ENCODE results near the gene UCP3.

The UCP3 gene

DNA sequence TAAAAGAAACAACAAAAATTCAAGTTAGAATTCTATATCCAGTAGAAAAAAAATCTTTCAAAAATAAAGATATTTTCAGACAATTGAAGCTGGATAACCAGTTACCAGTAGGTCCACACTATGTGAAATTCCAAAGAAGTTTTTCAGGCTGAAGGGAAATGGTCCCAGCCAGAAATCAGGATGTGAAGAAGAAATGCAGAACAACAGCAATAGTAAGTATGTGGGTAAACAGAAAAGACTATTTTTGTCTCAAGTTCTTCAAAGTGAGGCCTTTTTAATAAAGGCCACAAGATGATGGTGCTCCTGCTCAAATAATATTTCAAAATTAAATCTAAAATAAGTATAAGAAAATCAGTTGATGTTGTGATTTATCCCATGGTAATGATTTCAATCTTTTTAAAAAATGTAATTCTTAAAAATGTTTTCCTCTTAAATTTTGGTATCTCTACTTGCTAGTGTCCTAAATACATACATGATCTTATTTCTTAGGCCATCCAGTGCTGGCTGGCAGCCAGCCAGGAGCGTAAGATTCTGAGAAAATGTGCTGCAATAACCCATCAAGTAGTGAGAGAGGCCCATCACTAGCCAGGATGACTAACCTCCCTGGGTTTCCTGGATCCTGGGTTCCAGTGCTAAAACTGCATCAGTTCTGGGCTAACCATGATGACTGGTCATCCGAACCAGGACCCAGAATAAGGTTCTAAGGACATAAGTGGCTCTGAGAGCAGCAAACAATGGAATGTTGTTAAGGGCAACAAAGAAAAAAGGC is 15.6 kb upstream of the UCP3 start:
- CTCF ChIA-PET, result no interaction called here
- no peak for TF ChIP-seq CTCF (IDR thresholded peaks at IDR 0.05; ENCODE audit: control extremely low read depth, extremely low read depth, low read depth, missing control alignments)
- no peak for DNase-seq (ENCODE audit: extremely low spot score)
- POLR2A ChIA-PET, result interaction anchor here (0.6 kb wide), 1 partner anchor 134 kb away, joined by 3 read pairs; no protein-coding TSS in a partner anchor

DNA sequence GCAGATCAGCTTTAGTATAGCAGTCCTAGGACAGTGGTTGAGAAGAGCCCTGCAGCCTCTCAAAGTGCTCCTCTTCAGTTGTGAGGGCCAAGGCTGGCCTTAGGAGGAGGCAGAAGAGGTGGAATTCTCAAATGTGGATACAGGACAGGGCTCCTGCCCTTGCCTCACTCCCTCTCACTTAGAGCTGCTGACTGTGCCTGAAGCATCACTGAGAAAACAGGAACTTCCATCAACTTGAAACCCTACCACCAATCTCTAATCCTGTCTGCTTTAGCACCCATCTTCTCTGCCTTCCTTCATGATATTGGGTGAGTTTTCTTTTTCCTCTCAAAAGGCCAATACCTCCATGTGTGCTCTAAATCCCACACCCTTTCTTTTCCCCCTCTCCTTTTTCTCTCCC is 14.4 kb upstream of the UCP3 start:
- CTCF ChIA-PET, result no interaction called here
- DNase-seq (ENCODE audit: extremely low spot score), result no peak
- POLR2A ChIA-PET, result no interaction called here
- no peak for TF ChIP-seq CTCF (IDR thresholded peaks at IDR 0.05; ENCODE audit: control extremely low read depth, extremely low read depth, low read depth, missing control alignments)

- DNase-seq (ENCODE audit: extremely low spot score), result no peak
- CTCF ChIA-PET, result no interaction called here
- POLR2A ChIA-PET, result no interaction called here
- TF ChIP-seq CTCF (IDR thresholded peaks at IDR 0.05; ENCODE audit: control extremely low read depth, extremely low read depth, low read depth, missing control alignments), result no peak
Measured at GRCh38 chr11:74022546-74022945, 13.7 kb upstream of the UCP3 start.

DNA sequence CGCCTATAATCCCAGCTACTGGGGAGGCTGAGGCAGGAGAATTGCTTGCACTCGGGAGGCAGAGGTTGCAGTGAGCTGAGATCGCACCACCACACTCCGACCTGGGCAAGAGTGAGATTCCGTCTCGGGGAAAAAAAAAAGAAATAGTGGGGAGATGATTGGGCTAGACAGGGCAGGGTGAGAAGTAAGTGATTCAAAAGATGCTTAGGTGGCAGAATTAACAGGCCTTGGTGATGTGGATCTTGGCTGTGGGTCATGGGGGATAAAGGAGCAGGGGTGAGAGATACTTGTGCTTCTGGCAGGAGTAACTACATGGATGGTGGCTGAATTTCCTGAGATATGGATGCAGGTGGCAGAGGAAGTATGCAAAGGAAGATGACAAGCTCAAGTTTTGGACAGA is 13.1 kb upstream of the UCP3 start:
- no peak for TF ChIP-seq CTCF (IDR thresholded peaks at IDR 0.05; ENCODE audit: control extremely low read depth, extremely low read depth, low read depth, missing control alignments)
- POLR2A ChIA-PET, result no interaction called here
- DNase-seq (ENCODE audit: extremely low spot score), result no peak
- CTCF ChIA-PET, result no interaction called here

- no peak for DNase-seq (ENCODE audit: extremely low spot score)
- CTCF ChIA-PET, result interaction anchor here (0.8 to 1.3 kb wide), 7 partner anchors 9 to 57 kb away, joined by 3 to 5 read pairs (median 4); no protein-coding TSS in a partner anchor
Measured at GRCh38 chr11:74020539-74020938, 11.7 kb upstream of the UCP3 start.

DNA sequence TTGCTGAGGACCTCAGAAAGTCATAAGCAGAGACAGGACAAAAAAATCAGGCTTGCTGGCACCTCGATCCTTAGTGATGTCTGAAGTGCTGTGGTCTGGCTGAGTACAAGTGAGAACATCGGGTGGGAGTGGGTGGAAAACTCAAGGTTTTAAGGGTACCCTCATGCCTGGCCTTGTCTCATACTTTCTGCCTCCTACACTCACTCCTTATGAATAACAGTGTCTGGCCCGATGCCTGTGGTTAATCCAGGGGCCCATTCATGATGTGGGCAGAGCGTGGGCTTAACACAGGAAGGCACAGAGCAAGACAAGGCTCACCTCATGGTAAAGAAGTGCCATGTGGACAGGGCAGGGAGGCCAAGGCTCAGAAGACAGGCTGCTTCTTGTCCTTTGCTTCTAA is 11.0 kb upstream of the UCP3 start:
- ChIA-PET POLR2A (interaction anchor here (1.0 kb wide), 1 partner anchor 11 kb away, joined by 3 read pairs; the partner anchor contains the start of gene UCP3), CTCF (interaction anchor here (1.1 to 1.5 kb wide), 5 partner anchors 10 to 47 kb away, joined by 3 to 4 read pairs (median 3); partner anchors contain the start of gene UCP2)
- no peak for DNase-seq (ENCODE audit: extremely low spot score)
- TF ChIP-seq CTCF (IDR thresholded peaks at IDR 0.05; ENCODE audit: control extremely low read depth, extremely low read depth, low read depth, missing control alignments), result no peak

More at GRCh38 chr11:74020539-74020938, 11.7 kb upstream of the UCP3 start:
- TF ChIP-seq CTCF (IDR thresholded peaks at IDR 0.05; ENCODE audit: control extremely low read depth, extremely low read depth, low read depth, missing control alignments), result no peak
- POLR2A ChIA-PET, result interaction anchor here (1.0 kb wide), 1 partner anchor 12 kb away, joined by 3 read pairs; the partner anchor contains the start of gene UCP3
